GM23338 (cell line): ENCODE measurements around the gene MAP7D3.

Experiments
- CREB1 ChIP-seq: fragments of 250-450 bp; sonication (Bioruptor Pico); IDR thresholded peaks from 2 replicates; pipeline ENCODE4 v1.5.0; 2020; ENCODE audit warnings: low read depth, mild to moderate bottlenecking, moderate library complexity
- CTCF ChIP-seq, 2 experiments: fragments of 200-600 bp in 1 of 2; sonication (generic) in 1 of 2; conservative IDR thresholded peaks; 2 replicates each; pipeline versions ENCODE4 v1.5.1 to v1.6.1; 2016 to 2017; ENCODE audit warnings: antibody characterized with exemption in 2 of 2, low read depth in 2 of 2, mild to moderate bottlenecking in 2 of 2, moderate library complexity in 1 of 2
- EZH2 ChIP-seq: fragments of 200-600 bp; sonication (generic); IDR thresholded peaks from one replicate; pipeline ENCODE4 v1.8.0; 2017; ENCODE audit warnings: antibody characterized with exemption, mild to moderate bottlenecking, low read depth; ENCODE audit not compliant: unreplicated experiment
- ZNF114 ChIP-seq: fragments of 250-450 bp; sonication (Bioruptor Pico); IDR thresholded peaks from 2 replicates; pipeline ENCODE4 v1.5.0; 2020; ENCODE audit warnings: mild to moderate bottlenecking, moderate library complexity

GRCh38 chrX:136295380-136295779 is 44.2 kb upstream of the MAP7D3 start:
- TF ChIP-seq CREB1 (CRISPR knock-in tag) (no peak), CTCF (conservative IDR thresholded peaks at IDR 0.05; ENCODE audit: low read depth in 2 of 2) (no peak), EZH2 (no peak), ZNF114 (CRISPR knock-in tag) (no peak)
